ENCODE data around the gene UCMA.

UCMA gene

GRCh38 chr10:13233358-13233757 lies 816 bp downstream of the UCMA start:
- no peak for DNase-seq (ENCODE audit: low spot score)

- DNase-seq (ENCODE audit: low spot score) = no peak
These were observed 2.4 kb downstream of the UCMA start for GRCh38 chr10:13231808-13232207.

- DNase-seq (ENCODE audit: low spot score) = no peak
These were observed 3.0 kb downstream of the UCMA start for GRCh38 chr10:13231190-13231589.

- no peak for DNase-seq (ENCODE audit: low spot score)
These were observed 7.1 kb downstream of the UCMA start for GRCh38 chr10:13227031-13227430.

GRCh38 chr10:13225601-13226000 lies 8.6 kb downstream of the UCMA start:
- no peak for DNase-seq (ENCODE audit: low spot score)

GRCh38 chr10:13224210-13224995 lies 9.8 kb downstream of the UCMA start:
- peak; percentile 17 for DNase-seq (ENCODE audit: low spot score)

GRCh38 chr10:13223241-13223640 lies 10.9 kb downstream of the UCMA start:
- DNase-seq (ENCODE audit: low spot score) = no peak

- no peak for DNase-seq (ENCODE audit: low spot score)
These were observed 11.6 kb downstream of the UCMA start for GRCh38 chr10:13222566-13222965.

- DNase-seq (ENCODE audit: low spot score) = no peak
These were observed 12.0 kb downstream of the UCMA start for GRCh38 chr10:13222151-13222550.

GRCh38 chr10:13221572-13221971 lies 12.6 kb downstream of the UCMA start:
- DNase-seq (ENCODE audit: low spot score) = no peak

GRCh38 chr10:13219685-13220670 lies 14.2 kb downstream of the UCMA start:
- DNase-seq (ENCODE audit: low spot score) = peak; percentile 83

- DNase-seq (ENCODE audit: low spot score) = no peak
These were observed 15.3 kb downstream of the UCMA start for GRCh38 chr10:13218878-13219277.

GRCh38 chr10:13213163-13213562 lies 21.0 kb downstream of the UCMA start:
- DNase-seq (ENCODE audit: low spot score) = no peak

- DNase-seq (ENCODE audit: low spot score) = peak; percentile 36
These were observed 27.4 kb downstream of the UCMA start for GRCh38 chr10:13206546-13207443.

- no peak for DNase-seq (ENCODE audit: low spot score)
These were observed 28.1 kb downstream of the UCMA start for GRCh38 chr10:13206091-13206490.

- no peak for DNase-seq (ENCODE audit: low spot score)
These were observed 33.0 kb downstream of the UCMA start for GRCh38 chr10:13201132-13201531.

GRCh38 chr10:13195016-13195415 lies 39.2 kb downstream of the UCMA start:
- no peak for DNase-seq (ENCODE audit: low spot score)

- no peak for DNase-seq (ENCODE audit: low spot score)
These were observed 40.5 kb downstream of the UCMA start for GRCh38 chr10:13193637-13194036.

- DNase-seq (ENCODE audit: low spot score) = no peak
These were observed 42.8 kb downstream of the UCMA start for GRCh38 chr10:13191362-13191761.

GRCh38 chr10:13190816-13191215 lies 43.4 kb downstream of the UCMA start:
- DNase-seq (ENCODE audit: low spot score) = no peak

- DNase-seq (ENCODE audit: low spot score) = no peak
These were observed 44.2 kb downstream of the UCMA start for GRCh38 chr10:13189961-13190360.

- DNase-seq (ENCODE audit: low spot score) = no peak
These were observed 45.6 kb downstream of the UCMA start for GRCh38 chr10:13188593-13188992.
